ENCODE data around the gene CEP57L1.

DNA sequence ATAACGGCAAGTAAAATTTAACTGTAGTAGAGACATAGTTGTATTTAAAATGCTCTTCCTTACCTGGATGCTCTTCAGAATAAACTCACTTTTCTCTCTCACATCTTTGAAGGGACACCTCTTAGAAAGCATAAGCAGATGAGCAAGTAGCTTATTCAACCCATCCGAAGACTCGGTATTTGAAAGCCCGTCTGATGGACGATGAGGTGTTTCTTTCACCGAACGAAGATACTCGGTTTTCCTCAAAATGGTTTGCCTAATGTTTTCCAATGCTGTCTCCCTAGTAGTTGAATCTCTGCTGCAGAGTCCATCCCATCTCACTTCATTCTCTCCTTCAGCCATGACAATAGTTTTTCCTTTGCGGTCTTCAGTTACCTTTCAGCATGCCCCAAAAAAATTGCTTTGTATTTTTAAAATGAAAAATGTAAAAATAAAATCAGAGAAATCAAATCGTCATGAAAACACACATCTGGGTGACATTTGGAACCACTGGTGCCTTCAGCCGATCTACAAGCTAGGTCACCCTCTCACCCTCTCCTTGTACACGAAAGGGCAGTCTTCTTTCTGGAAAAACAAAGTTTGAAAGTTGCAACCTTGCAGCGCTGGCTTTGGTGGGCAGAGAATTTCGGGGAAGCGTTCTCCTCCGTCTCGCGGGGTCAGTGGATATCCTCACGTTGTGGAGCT, 1.4 kb upstream of the CEP57L1 start:
- no peak for TF ChIP-seq ZNF274 (IDR thresholded peaks at IDR 0.05; ENCODE audit: low read depth, low read length)
- no peak for TF ChIP-seq SUZ12 (IDR thresholded peaks at IDR 0.05; ENCODE audit: extremely low read depth, insufficient read depth, insufficient read length)
